ENCODE results near the gene XRCC6. TPM values are rescaled to one million over a fixed set of nuclear protein-coding genes. Genes with fewer than 3 reads are reported as not detected.
A peak's percentile ranks its signal among the peaks of the same experiment; 100 is the strongest.
"Not testable (repeated sequence)": the region's sequence is repeated elsewhere in the genome, so short reads cannot be mapped to it uniquely, and the experiment has no call there.

The XRCC6 gene
- total RNA-seq, 2 experiments from 2014 or later = 274 to 359 TPM

DNA sequence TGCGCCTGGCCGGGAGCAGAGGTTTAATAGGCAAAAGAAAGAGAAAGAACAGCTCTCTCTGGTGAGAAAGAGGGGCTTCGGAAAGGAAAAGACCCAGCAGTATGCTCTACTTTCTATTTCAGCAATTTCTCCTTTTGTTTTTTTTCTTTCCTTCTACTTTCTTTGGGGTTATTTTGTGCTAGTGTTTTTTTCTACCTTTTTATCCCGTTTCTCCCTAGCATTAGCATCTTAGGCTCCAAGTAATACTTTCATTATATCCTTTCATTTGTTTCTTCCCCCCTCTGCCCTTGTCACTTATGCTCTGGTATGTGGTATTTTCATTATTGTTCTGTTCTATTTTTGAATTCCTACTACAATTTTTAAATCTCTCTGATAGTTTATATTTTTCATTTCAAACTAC lies 63.1 kb downstream of the XRCC6 start:
- H3K9me3 Mint-ChIP-seq (ENCODE audit: low read depth) = no peaks in the 10 kb centered on the region
- no peak overlapping the region for H3K4me3 Mint-ChIP-seq
- peaks cover 34% of the 10 kb centered on the region for H3K4me1 Mint-ChIP-seq
- ATAC-seq = no peak
- CTCF ChIA-PET = interaction anchor here (0.8 to 6.4 kb wide), 5 partner anchors 13 to 257 kb away, joined by 3 to 57 read pairs (median 6); no protein-coding TSS in a partner anchor
- H3K36me3 Mint-ChIP-seq = peaks cover 24% of the 10 kb centered on the region
- DNase-seq = no peak
- peak overlapping the region; percentile 26 for H3K27ac Mint-ChIP-seq
- H3K27me3 Mint-ChIP-seq = no peaks in the 10 kb centered on the region

DNA sequence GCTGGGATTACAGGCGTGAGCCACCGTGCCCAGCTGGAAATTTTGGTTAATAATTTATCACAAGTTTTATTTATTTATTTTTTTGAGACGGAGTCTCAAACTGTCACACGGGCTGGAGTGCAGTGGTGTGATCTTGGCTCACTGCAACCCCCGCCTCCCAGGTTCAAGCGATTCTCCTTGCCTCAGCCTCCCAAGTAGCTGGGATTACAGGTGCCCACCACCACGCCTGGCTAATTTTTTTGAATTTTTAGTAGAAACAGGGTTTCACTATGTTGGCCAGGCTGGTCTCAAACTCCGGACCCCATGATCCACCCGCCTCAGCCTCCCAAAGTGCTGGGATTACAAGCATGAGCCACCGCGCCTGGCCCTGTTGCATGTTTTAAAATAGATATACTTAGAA lies 65.8 kb downstream of the XRCC6 start:
- not testable (repeated sequence) for ATAC-seq; DNase-seq; H3K27me3 Mint-ChIP-seq; H3K9me3 Mint-ChIP-seq (ENCODE audit: low read depth)
- Mint-ChIP-seq H3K4me1 (peaks cover 36% of the 10 kb centered on the region), H3K36me3 (peaks cover 16% of the 10 kb centered on the region), H3K27ac (peak overlapping the region; percentile 98), H3K4me3 (peak overlapping the region; percentile 96)
- CTCF ChIA-PET = interaction anchor here (1.6 to 5.7 kb wide), 4 partner anchors 11 to 254 kb away, joined by 3 to 57 read pairs (median 32); partner anchors contain the start of gene MEI1

DNA sequence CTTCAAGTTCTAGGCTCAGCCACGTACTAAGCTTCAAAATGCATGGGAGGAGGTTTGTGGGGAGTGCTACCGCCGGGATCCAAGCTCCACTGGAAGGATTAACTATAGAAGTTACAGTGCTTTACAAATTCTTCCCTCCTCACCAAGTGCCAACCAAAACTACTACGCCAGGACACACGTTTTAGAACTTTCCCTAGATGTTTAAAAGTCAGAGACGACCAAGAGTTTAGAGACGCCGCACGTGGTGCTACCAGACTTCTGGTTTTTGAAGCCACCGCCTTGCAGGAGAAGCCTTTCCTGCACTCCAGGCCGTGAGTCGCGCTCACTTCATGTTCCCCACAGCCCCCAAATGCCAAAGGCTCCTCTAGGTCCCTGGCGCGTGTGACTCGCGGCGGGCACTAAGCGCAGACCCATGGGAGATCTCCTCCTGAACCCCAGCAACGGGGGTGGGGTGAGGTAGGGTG lies 66.8 kb downstream of the XRCC6 start:
- DNase-seq = peak; percentile 53
- H3K27ac Mint-ChIP-seq = peak overlapping the region; percentile 98
- peak; percentile 12 for ATAC-seq
- peaks cover 33% of the 10 kb centered on the region for H3K4me1 Mint-ChIP-seq
- no peaks in the 10 kb centered on the region for H3K27me3 Mint-ChIP-seq
- peak overlapping the region; percentile 96 for H3K4me3 Mint-ChIP-seq
- peaks cover 13% of the 10 kb centered on the region for H3K36me3 Mint-ChIP-seq
- CTCF ChIA-PET = interaction anchor here (0.7 to 5.7 kb wide), 6 partner anchors 10 to 253 kb away, joined by 3 to 57 read pairs (median 6); partner anchors contain the start of gene MEI1
- no peaks in the 10 kb centered on the region for H3K9me3 Mint-ChIP-seq (ENCODE audit: low read depth)

DNA sequence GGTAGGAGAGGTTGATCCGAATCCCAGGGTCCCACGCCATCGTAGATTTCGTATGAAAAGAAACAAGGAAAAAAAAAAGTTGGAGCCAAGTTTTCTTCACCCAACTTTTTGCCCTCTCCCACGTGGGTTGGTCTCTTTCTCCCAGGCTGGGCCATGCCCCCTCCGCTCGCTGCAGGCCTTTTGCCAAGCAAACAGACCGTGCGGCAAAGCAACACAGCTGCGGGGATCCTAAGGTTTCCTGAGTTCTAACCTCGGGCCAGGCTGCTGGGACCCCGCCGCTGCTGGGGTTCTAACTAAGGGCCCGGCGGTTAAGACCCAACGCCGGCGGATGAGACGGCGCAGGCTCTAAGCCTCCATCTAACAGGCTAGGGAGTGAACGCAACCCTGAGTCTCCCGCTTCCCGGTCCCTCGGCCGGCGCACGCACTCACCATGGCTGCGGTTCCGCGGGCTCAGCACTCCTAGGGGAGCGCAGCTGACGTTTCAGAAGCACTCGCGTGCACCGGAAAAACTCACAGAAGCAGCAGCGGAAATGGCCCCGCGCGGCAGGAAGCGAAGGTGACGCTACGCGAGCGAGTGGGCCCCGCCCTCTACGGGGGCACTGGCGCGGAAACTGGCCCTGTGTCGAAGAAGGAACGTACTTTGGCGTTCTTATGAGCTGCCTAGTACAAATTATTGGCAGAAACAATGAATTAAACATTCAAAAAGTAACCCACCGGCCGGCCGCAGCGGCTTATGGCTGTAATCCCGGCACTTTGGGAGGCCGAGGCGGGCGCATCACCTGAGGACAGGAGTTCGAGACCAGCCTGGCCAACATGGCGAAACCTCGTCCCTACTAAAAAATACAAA lies 67.5 kb downstream of the XRCC6 start, which contains the start of gene SNU13:
Gene SNU13, minus strand, starts transcription at position 503 of the 847 bp plus-strand sequence. Its CDS starts 71 bp downstream, at position 432.
- Mint-ChIP-seq H3K27me3 (no peaks in the 10 kb centered on the region), H3K9me3 (ENCODE audit: low read depth) (no peaks in the 10 kb centered on the region), H3K27ac (peak within 1 kb of the TSS; percentile 98), H3K36me3 (peaks cover 13% of the 10 kb centered on the region), H3K4me1 (peaks cover 33% of the 10 kb centered on the region), H3K4me3 (peak within 1 kb of the TSS; percentile 96)
- peak; percentile 93 for ATAC-seq
- CTCF ChIA-PET = interaction anchor here (0.9 to 5.7 kb wide), 5 partner anchors 10 to 258 kb away, joined by 3 to 57 read pairs (median 10); partner anchors contain the start of genes CENPM and MEI1
- DNase-seq = peak; percentile 96

DNA sequence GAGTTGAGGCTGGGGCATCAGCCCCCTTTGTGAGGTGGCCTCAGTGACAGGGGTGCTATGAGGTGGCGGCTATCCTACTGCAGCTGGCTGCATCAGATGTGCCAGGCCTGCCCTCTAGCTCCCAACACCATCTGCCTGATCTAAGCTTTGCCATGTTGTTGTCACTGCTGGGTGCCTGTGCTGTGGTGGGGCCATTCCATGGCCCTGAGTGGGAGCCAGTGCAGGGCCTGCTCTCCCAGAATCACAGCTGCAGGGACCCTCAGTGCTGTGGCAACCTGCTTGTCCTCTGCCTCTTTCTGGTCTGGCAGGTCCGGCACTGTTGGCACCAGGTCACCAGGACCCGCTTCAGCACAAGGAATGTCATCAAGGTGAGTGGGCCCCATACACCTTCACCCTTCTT lies 69.4 kb downstream of the XRCC6 start:
- CTCF ChIA-PET = interaction anchor here (0.9 to 4.4 kb wide), 3 partner anchors 8 to 250 kb away, joined by 3 to 55 read pairs (median 4); partner anchors contain the start of gene MEI1
- peak overlapping the region; percentile 96 for H3K4me3 Mint-ChIP-seq
- DNase-seq (no peak), ATAC-seq (no peak)
- peaks cover 10% of the 10 kb centered on the region for H3K36me3 Mint-ChIP-seq
- peaks cover 30% of the 10 kb centered on the region for H3K4me1 Mint-ChIP-seq
- peak overlapping the region; percentile 41 for H3K27ac Mint-ChIP-seq
- H3K27me3 Mint-ChIP-seq = no peaks in the 10 kb centered on the region
- no peaks in the 10 kb centered on the region for H3K9me3 Mint-ChIP-seq (ENCODE audit: low read depth)

DNA sequence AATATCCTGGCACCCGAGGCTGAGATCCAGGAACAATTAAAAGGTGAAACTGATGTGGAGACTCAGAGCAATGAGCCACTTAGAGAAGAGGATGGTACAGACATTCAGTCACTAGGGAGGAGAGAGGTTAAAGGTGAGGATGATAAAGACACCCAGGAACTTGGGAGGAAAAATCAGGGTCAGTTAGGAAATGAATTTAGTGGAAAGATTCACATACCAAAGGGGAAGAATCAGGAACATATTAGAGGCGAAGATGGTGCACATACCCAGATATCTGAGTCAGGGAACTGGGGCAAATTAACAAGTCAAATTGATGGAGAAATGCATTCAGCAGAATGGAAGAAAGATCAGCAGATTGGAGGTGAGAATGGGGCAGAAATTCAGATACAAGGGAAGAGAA lies 74.1 kb downstream of the XRCC6 start:
- CTCF ChIA-PET = interaction anchor here (0.8 kb wide), 1 partner anchor 246 kb away, joined by 4 read pairs; no protein-coding TSS in a partner anchor
- Mint-ChIP-seq H3K4me3 (no peak overlapping the region), H3K9me3 (ENCODE audit: low read depth) (no peaks in the 10 kb centered on the region)

DNA sequence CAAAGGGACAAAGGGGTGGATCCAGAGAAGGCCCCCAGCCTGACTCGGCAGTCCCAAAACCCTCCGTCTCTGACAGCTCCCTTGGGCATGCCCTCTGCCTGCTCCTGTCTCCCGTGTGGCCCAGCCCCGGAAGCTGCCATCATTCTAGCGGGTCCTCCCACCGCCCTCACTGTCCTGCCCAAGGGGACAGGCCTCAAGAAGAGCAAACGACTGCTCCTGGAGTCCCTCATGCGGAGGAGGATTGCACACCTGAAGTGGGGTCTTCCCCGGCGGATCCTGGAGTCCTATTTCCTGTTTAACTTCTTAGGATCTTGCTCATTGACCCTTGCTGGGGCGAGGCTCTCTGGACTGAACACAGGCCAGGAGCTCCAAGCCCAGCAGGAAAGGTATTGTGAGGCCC lies 75.6 kb downstream of the XRCC6 start:
- DNase-seq (no peak), ATAC-seq (no peak)
- Mint-ChIP-seq H3K4me1 (peaks cover 9% of the 10 kb centered on the region), H3K9me3 (ENCODE audit: low read depth) (no peaks in the 10 kb centered on the region), H3K27me3 (peaks cover 3% of the 10 kb centered on the region), H3K36me3 (peaks cover 3% of the 10 kb centered on the region), H3K27ac (peak overlapping the region; percentile 79), H3K4me3 (no peak overlapping the region)
- CTCF ChIA-PET = interaction anchor here (0.7 to 4.9 kb wide), 58 partner anchors 8 to 748 kb away, joined by 3 to 62 read pairs (median 5); partner anchors contain the start of genes CCDC134, CENPM, PMM1 and SEPTIN3

More for the DNA sequence above, 74.1 kb downstream of the XRCC6 start:
- no peak for ATAC-seq
- peaks cover 6% of the 10 kb centered on the region for H3K36me3 Mint-ChIP-seq
- H3K27ac Mint-ChIP-seq = no peak overlapping the region
- peaks cover 17% of the 10 kb centered on the region for H3K4me1 Mint-ChIP-seq
- H3K27me3 Mint-ChIP-seq = no peaks in the 10 kb centered on the region
- no peak for DNase-seq

DNA sequence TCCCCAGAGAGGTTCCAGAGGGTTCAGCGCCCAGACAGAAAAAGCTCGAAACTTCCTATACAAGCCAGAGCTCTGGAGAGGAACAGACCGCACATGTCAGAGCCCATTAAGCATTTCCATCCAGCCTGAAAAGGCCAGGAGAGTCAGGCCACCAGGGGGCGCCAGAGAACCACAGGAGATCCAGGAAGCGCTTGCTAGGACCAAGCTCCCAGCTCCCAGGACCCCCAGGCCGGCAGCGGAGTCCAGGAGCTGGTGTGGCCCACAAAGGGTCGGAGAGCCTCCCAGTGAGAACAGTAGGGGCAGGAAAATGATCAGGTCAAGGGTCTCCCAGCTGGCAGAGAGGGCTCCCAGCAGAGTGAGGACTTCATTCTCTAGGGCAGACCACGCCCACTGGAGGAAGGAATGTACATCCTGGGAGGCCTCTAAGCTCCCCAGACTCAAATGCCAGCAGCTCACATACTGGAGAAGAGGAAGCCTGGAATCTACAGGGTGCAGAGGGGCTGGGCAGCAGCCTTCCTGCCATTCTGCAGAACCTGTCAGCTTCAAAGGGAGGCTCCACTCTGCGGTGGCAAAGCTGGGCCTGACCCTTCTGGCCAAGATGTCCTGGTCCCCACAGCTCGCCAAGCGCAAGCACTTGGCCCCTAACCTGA lies 76.2 kb downstream of the XRCC6 start:
- CTCF ChIA-PET = interaction anchor here (0.7 to 4.9 kb wide), 66 partner anchors 8 to 747 kb away, joined by 3 to 62 read pairs (median 5); partner anchors contain the start of genes CCDC134, CENPM, PMM1 and SEPTIN3
- ATAC-seq = peak; percentile 82
- H3K9me3 Mint-ChIP-seq (ENCODE audit: low read depth) = no peaks in the 10 kb centered on the region
- H3K27me3 Mint-ChIP-seq = peaks cover 5% of the 10 kb centered on the region
- H3K36me3 Mint-ChIP-seq = peaks cover 3% of the 10 kb centered on the region
- peak; percentile 92 for DNase-seq
- no peak overlapping the region for H3K4me3 Mint-ChIP-seq
- peaks cover 9% of the 10 kb centered on the region for H3K4me1 Mint-ChIP-seq
- H3K27ac Mint-ChIP-seq = peak overlapping the region; percentile 79

DNA sequence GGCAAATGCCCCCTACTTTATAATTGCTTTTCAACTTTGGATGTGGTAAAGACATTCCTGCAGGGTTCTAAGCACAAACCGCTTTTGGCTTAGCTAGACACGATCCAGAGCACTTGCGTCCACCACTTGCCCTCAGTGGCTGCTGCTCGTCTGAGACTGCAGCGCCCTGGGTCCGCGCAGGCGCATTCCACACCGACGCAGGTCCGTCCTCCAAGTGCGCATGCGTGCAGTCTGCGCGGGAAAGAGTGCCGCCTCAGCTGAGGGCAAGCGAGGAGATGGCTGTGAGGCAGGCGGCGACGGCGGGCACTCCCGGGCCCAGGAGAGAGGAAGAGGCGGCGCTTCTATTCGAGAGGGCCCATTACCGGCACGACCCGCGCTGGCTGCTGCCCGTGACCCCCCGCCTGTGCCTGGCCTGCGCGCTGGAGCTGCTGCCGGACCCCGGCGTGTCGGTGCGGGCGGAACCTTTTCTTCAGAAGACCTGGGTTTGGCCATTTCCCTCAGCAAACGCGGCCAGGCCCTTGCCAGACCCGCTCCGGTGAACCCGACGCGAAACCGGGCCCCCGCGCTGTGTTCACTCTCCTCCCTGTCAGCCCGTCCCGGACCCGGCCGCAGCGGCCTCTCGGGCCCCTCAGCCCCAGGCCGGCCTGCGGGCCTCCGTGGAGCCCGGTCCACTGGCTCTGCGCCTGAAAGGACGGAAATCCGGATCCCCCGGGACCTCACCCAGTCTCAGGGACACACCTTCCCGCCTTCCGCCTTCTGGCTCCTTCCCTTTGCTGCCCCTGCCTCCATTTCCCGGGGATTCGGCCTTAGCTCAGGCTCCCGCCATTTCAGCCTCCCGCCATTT lies 78.4 kb downstream of the XRCC6 start, which contains the start of gene MEI1:
Gene MEI1, plus strand, starts transcription at position 240 of the 844 bp plus-strand sequence. Its CDS starts 36 bp downstream, at position 276.
- H3K4me3 Mint-ChIP-seq = peak within 1 kb of the TSS; percentile 58
- peaks cover 3% of the 10 kb centered on the region for H3K36me3 Mint-ChIP-seq
- DNase-seq (peak; percentile 94), ATAC-seq (peak; percentile 80)
- peaks cover 9% of the 10 kb centered on the region for H3K4me1 Mint-ChIP-seq
- no peaks in the 10 kb centered on the region for H3K9me3 Mint-ChIP-seq (ENCODE audit: low read depth)
- H3K27ac Mint-ChIP-seq = peak within 1 kb of the TSS; percentile 80
- CTCF ChIA-PET = interaction anchor here (1.0 to 4.9 kb wide), 14 partner anchors 11 to 257 kb away, joined by 3 to 62 read pairs (median 17); partner anchors contain the start of genes CCDC134, CENPM and SNU13
- peaks cover 10% of the 10 kb centered on the region for H3K27me3 Mint-ChIP-seq

DNA sequence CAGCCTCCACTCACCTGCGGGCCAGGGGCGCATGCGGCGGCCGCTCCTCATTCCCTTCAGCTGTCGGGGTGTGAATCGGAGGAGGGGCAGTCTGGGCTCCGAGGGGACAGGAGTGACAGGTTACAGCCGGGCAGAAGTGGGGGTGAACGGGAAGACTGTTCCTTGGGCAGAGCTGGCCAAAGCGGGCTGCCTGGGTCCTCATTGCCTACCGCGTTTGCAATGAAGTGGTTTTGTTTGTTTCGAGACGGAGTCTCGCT lies 78.9 kb downstream of the XRCC6 start:
- no peak for ATAC-seq
- H3K27me3 Mint-ChIP-seq = peaks cover 10% of the 10 kb centered on the region
- no peaks in the 10 kb centered on the region for H3K9me3 Mint-ChIP-seq (ENCODE audit: low read depth)
- DNase-seq = no peak
- no peak overlapping the region for H3K27ac Mint-ChIP-seq
- CTCF ChIA-PET = interaction anchor here (1.0 to 4.9 kb wide), 7 partner anchors 12 to 245 kb away, joined by 3 to 62 read pairs (median 29); partner anchors contain the start of genes CENPM, SNU13 and SREBF2
- H3K36me3 Mint-ChIP-seq = peaks cover 3% of the 10 kb centered on the region
- H3K4me3 Mint-ChIP-seq = no peak overlapping the region
- peaks cover 9% of the 10 kb centered on the region for H3K4me1 Mint-ChIP-seq

DNA sequence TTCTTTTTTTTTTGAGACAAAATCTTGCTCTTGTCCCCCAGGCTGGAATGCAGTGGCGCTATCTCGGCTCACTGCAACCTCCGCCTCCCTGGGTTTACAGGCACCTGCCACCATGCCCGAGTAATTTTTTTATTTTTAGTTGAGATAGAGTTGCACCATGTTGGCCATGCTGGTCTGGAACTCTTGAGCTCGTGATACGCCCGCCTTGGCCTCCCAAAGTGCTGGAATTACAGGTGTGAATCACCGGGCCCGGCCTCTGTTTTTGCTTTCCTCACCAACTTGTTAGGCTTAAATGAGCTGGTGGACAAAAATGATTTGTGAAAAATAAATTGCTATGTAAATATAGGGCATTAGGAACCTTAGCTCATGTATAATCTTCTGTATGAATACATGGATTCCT lies 81.7 kb downstream of the XRCC6 start:
- H3K27me3 Mint-ChIP-seq = peaks cover 17% of the 10 kb centered on the region
- H3K4me1 Mint-ChIP-seq = peaks cover 3% of the 10 kb centered on the region
- no peak for ATAC-seq
- H3K9me3 Mint-ChIP-seq (ENCODE audit: low read depth) = no peaks in the 10 kb centered on the region
- no peak overlapping the region for H3K27ac Mint-ChIP-seq
- DNase-seq = no peak
- CTCF ChIA-PET = interaction anchor here (1.7 kb wide), 1 partner anchor 36 kb away, joined by 4 read pairs; no protein-coding TSS in a partner anchor
- H3K4me3 Mint-ChIP-seq = no peak overlapping the region
- peaks cover 3% of the 10 kb centered on the region for H3K36me3 Mint-ChIP-seq

DNA sequence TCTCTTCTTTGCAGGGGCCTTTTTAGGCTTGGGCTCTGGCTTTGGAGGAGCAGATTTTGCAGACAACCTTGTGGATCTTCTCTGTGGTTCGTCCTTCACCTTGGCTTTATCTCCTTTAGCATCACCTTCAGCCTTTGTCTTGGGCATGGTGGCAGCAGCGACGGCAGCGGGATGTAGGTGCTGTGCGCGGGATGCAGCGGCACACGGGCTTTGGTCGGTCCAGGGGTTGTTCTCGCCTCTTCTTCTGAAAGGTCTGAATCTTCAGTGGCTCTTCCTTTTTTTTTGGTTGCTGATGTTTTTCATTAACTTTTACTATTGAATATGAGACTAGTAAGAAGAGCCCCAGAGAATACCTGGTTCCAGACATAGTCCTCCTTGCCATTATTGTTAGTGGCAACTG lies 88.2 kb downstream of the XRCC6 start:
- CTCF ChIA-PET = no interaction called here
- H3K27me3 Mint-ChIP-seq = peaks cover 23% of the 10 kb centered on the region
- DNase-seq (no peak), ATAC-seq (no peak)
- H3K27ac Mint-ChIP-seq = no peak overlapping the region
- no peaks in the 10 kb centered on the region for H3K4me1 Mint-ChIP-seq
- H3K4me3 Mint-ChIP-seq = no peak overlapping the region
- no peaks in the 10 kb centered on the region for H3K36me3 Mint-ChIP-seq
- H3K9me3 Mint-ChIP-seq (ENCODE audit: low read depth) = no peaks in the 10 kb centered on the region
